ENCODE data around the gene ITGA6. TPM values are rescaled to one million over a fixed set of nuclear protein-coding genes. Genes with fewer than 3 reads are reported as not detected.

Gene ITGA6
- total RNA-seq, 6 experiments from 2014 or later, result 10.7 to 26.8 (median 17.2) TPM

DNA sequence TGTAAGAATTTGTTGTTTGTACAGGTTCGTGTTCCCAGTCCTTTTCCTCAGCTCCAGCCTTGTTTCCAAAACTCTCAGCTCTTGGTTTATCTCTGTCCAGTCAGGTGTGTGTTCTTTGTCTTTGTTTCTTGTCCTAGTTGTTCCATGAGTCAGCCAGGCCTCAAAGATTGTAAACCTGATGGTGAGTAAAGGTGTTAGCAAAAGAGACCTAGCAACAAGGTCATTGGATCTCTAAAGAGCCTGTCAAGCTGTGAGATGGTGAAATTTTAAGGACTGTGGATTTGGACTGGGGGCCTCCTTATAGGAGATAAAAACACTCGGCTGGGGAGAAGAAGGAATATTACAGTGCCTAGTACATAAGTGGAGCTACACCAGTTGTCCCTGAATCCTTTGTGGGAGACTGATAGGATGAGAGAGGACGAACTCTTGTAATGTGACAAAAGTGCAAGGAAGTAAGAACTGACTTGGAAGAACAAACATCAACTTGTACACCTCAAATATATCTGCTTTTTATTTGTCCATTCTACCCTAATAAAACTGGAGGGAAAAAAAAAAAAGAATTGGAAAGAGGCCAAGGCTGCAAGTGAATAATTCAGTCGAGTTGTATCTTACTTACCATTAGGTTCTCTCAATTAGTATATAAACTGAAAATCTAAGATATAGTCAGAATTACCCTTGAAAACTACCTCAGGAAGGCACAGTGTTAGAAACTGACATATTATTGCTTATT is 37.2 kb downstream of the ITGA6 start:
- 65% methylated on average over 4 of the region's 4 CpGs for WGBS (ENCODE audit: insufficient coverage, low coverage, low lambda C conversion rate, missing lambda C conversion rate)
- no peak overlapping the region for H3K27ac ChIP-seq
- DNase-seq (no peak), ATAC-seq (no peak)
- H3K9me3 ChIP-seq, result no peaks in the 10 kb centered on the region
- intact Hi-C loops (cut with DNase I), result loop anchor here (5.0 kb wide), 1 partner anchor 292 kb away; no protein-coding TSS in a partner anchor
- no peak for TF ChIP-seq CTCF (IDR thresholded peaks at IDR 0.05)
- TF ChIP-seq POLR2A (IDR thresholded peaks at IDR 0.05), result no peak
- H3K36me3 ChIP-seq, result no peaks in the 10 kb centered on the region
- peaks cover 0 to 11% (median 2%) of the 10 kb centered on the region in 4 donors for H3K4me1 ChIP-seq
- no peak overlapping the region for H3K4me3 ChIP-seq
- no peaks in the 10 kb centered on the region for H3K27me3 ChIP-seq

GRCh38 chr2:172465417-172466334 is 38.3 kb downstream of the ITGA6 start:
- ATAC-seq (peak; percentile 92 to 94 (median 94)), DNase-seq (peak; percentile 53 to 76 (median 69))
- WGBS (ENCODE audit: insufficient coverage, low coverage, low lambda C conversion rate, missing lambda C conversion rate), result 28% methylated on average over 24 of the region's 24 CpGs
- TF ChIP-seq POLR2A (IDR thresholded peaks at IDR 0.05) (peak; percentile 29), CTCF (IDR thresholded peaks at IDR 0.05) (peak; percentile 83 to 94 (median 89))
- Histone ChIP-seq H3K4me1 (peaks cover 0 to 11% (median 2%) of the 10 kb centered on the region in 4 donors), H3K27ac (peak overlapping the region in 2 of 3 donors; percentile 11 to 30), H3K36me3 (no peaks in the 10 kb centered on the region), H3K4me3 (peak overlapping the region in 1 of 3 donors; percentile 15), H3K9me3 (no peaks in the 10 kb centered on the region), H3K27me3 (no peaks in the 10 kb centered on the region)
- intact Hi-C loops (cut with DNase I), result no loop called here

- no peak overlapping the region for H3K27ac ChIP-seq
- no peaks in the 10 kb centered on the region for H3K27me3 ChIP-seq
- TF ChIP-seq CTCF (IDR thresholded peaks at IDR 0.05), result no peak
- H3K4me3 ChIP-seq, result no peak overlapping the region
- intact Hi-C loops (cut with DNase I), result no loop called here
- ATAC-seq, result no peak
- peaks cover 0 to 5% (median 2%) of the 10 kb centered on the region in 4 donors for H3K4me1 ChIP-seq
- WGBS (ENCODE audit: insufficient coverage, low coverage, low lambda C conversion rate, missing lambda C conversion rate), result 70% methylated on average over 6 of the region's 8 CpGs
- H3K36me3 ChIP-seq, result no peaks in the 10 kb centered on the region
- no peak for DNase-seq
- H3K9me3 ChIP-seq, result no peaks in the 10 kb centered on the region
Observed at GRCh38 chr2:172467382-172467781, 40.0 kb downstream of the ITGA6 start.

DNA sequence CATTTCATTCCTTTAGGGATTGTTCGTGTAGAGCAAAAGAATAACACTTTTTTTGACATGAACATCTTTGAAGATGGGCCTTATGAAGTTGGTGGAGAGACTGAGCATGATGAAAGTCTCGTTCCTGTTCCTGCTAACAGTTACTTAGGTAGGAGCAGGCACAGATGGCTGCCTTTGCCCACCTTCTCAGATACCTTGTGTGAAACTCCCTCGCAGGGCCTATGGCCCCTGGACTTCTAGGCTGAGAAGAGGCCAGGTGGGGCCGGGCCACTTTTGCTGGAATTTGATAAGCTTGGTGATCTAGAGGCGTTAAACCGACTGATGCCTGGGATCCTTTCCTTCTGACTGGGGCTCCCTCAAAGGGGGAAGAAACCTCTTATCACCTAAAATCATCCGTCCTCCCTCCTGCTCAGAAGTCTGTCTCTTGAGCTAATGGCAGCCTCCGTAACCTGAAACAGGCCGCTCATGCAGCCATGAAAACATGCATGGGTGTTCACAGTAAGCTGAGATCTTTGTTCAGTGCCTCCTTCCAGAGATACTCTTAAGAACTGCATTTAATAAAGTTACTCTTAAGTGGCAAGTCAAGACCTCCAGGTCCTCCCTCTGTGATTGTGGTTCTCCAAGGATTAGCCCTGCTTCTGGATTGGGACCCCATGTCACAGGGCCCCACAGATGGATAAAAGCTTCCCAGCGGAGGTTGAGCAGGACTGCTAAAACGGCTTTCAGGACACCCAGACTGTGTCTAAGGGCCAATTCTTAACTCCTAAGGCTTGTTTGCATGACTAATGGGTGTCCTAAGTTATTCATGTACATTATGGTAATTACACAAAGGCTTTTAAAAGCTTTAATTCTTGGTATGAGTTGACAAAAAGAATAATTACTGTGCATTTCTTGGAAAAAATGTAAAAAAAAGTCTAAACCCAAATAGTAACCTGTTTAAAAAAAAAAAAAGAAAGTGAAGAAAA is 43.9 kb downstream of the ITGA6 start:
- Histone ChIP-seq H3K4me3 (no peak overlapping the region), H3K9me3 (no peaks in the 10 kb centered on the region), H3K36me3 (no peaks in the 10 kb centered on the region), H3K27ac (no peak overlapping the region), H3K27me3 (no peaks in the 10 kb centered on the region), H3K4me1 (no peaks in the 10 kb centered on the region)
- TF ChIP-seq POLR2A (IDR thresholded peaks at IDR 0.05) (no peak), CTCF (IDR thresholded peaks at IDR 0.05) (no peak)
- DNase-seq (no peak), ATAC-seq (no peak)
- WGBS (ENCODE audit: insufficient coverage, low coverage, low lambda C conversion rate, missing lambda C conversion rate), result 84% methylated on average over 3 of the region's 11 CpGs
- intact Hi-C loops (cut with DNase I), result no loop called here
